Measurements from ENCODE around the gene NCAPG2.

Gene NCAPG2

DNA sequence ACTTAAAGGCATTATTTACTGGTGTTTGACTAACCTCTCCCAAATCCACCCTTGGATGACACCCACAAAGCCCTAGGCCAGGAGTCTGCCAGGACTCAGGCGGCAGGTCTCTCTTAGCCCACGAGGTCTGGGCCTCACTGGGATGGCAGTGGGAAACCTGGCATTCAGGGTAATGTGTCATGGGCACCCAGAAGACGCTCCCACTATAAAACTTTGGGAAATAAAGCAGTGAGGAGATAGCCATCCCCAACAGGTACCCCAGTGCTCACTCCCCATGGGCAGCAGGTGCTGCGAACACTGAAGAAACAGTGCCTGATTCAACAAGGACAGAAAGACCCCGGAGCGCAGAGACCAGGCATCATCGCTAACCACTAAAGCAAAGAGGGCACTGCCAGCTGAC is 102.6 kb downstream of the NCAPG2 start:
- DNase-seq (ENCODE audit: low read depth): no peak

DNA sequence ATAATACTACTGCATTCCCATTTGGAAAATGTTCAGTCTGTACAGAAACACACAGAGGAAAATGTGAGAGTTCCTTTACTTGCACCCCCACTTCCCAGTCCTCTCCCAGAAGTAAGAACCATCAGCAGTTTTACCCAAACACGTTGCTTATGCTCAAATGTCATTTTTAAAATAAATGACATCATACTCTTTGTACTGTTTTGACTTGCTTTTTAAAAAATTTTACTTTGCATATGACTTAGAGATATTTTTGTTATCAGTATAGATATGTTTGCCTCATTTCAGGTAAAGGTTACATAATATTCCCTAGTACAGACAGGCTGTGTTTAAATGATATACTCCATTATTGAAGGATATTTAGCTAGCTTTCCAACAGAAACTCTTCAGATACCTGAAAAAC is 103.5 kb downstream of the NCAPG2 start:
- no peak for DNase-seq (ENCODE audit: low read depth)

- DNase-seq (ENCODE audit: low read depth): no peak
Measured at GRCh38 chr7:158596745-158597144, 107.9 kb downstream of the NCAPG2 start.

GRCh38 chr7:158596309-158596708 is 108.3 kb downstream of the NCAPG2 start:
- DNase-seq (ENCODE audit: low read depth): no peak

- DNase-seq (ENCODE audit: low read depth): no peak
Measured at GRCh38 chr7:158595068-158595467, 109.5 kb downstream of the NCAPG2 start.

GRCh38 chr7:158592541-158592940 is 112.1 kb downstream of the NCAPG2 start:
- no peak for DNase-seq (ENCODE audit: low read depth)

DNA sequence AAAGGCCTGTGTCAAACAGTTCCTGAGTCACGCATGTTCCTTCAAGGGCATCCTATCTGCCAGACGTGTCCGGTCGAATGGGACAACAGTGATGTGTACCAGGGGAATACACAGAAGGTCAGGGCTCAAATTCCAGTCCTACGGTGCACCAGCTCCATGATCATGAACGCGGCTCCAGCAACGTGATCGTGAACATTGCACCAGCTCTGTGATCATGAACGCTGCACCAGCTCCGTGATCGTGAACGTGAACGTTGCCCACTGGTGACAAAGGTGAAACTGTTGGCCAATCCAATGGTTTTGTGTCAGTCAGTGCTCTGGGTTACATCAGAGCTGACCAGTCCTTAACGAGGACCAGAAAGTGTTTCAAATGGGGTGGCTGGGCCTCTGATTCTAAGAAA is 112.7 kb downstream of the NCAPG2 start:
- no peak for DNase-seq (ENCODE audit: low read depth)

- no peak for DNase-seq (ENCODE audit: low read depth)
Measured at GRCh38 chr7:158590181-158590530, 114.4 kb downstream of the NCAPG2 start.

DNA sequence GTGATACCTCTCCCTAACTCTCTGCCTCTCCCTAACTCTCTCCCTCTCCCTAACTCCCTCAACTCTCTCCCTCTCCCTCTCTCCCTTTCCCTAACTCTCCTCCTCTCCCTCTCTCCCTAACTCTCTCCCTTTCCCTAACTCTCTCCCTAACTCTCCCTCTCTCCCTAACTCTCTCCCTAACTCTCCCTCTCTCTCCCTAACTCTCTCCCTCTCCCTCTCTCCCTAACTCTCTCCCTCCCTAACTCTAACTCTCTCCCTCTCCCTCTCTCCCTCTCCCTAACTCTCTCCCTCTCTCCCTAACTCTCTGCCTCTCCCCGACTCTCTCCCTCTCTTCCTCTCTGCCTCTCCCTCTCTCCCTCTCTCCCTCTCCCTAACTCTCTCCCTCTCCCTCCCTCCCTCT is 115.0 kb downstream of the NCAPG2 start:
- DNase-seq (ENCODE audit: low read depth): no peak

DNA sequence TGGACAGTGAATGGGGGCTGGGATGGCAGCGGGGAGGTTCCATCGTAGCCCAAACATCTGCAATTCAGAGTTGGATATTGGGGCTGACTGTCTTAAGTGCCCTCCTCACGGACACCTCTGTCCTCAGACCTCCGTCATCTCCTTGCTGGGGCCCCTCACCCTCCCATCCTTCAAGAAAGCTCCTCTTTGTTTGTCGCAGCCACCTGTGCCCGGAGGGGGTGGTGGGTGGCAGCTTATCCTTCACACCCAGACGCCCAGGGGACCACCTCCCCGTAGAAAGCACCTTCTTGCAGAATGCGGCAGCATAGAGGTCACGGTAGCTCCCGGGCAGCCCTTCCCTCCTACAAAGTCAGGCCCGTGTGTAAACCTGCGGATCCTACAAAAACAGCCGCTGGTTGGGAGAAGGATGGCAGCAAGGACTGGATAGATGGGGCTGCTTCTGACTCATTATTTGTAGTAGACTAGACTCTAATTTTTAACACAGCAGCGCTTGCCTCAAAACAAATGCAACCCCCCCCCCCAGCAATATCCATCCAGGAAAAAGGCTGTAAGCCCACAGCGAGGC is 115.6 kb downstream of the NCAPG2 start:
- no peak for DNase-seq (ENCODE audit: low read depth)

- DNase-seq (ENCODE audit: low read depth): no peak
Measured at GRCh38 chr7:158588085-158588877, 116.3 kb downstream of the NCAPG2 start.

DNA sequence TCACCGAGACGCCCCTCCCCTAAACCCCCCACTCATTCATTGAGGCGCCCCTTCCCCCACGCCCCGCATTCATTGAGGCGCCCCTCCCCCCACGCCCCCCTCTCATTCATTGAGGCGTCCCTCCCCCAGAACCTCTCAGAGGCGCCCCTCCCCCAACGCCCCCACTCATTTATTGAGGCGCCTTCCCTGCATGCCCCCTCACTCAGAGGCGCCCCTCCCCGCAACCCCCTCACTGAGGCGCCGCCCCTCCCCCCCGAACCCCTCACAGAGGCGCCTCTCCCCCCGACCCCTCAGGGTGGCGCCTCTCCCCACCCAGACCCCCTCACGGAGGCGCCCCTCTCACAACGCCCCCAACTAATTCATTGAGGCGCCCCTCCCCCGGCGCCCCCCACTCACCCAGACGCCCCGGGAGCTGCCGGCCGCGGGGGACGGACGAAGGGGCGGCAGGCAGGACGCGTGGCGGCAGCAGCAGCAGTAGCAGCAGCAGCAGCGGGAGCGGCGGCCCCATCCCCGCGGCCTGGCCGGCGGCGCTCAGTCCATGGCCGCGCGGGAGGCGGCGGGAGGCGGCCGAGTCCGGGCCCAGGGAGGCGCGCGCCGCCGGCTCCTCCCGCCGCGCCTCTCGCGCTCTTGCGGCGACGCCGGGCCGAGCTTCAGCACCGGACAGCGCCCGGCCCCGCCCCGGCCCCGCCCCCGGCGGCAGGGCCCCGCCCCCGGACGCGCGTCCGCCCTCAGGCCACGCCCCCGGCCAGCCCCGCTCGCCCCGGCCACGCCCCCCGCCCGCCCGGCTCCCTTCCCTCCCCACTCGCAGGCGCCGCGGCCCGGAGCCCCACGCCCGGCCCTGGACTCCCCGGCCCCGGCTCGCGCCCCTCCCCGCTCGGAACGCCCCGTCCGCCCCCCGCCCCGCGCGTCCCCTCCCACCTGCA is 117.2 kb downstream of the NCAPG2 start, which contains the start of gene PTPRN2:
TSS of gene PTPRN2 (minus strand) at position 662 of the 923 bp plus-strand sequence.
- peak; percentile 67 for DNase-seq (ENCODE audit: low read depth)

- DNase-seq (ENCODE audit: low read depth): no peak
Measured at GRCh38 chr7:158586499-158587161, 118.0 kb downstream of the NCAPG2 start.

GRCh38 chr7:158585721-158586498 is 118.7 kb downstream of the NCAPG2 start:
- DNase-seq (ENCODE audit: low read depth): no peak

- DNase-seq (ENCODE audit: low read depth): no peak
Measured at GRCh38 chr7:158584407-158584806, 120.2 kb downstream of the NCAPG2 start.

DNA sequence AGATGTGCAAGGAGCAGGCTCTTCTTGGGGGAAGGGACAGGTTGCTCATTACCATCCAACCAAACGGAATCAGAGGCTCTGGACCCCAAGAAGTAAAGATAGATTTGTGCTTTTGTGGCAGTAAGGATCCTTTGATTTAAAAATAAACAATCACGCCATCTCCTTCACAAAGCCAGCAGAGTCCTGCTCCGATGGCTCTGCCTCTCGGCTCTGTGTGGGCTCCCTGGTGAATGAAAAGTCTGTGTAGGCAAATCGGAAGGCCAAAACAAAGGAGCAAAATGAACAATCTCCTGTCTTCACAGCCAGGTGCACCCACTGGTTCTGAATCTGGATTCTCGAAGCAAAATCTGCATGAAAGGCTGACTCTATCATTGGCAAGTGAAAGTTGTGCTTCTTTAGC is 120.8 kb downstream of the NCAPG2 start:
- DNase-seq (ENCODE audit: low read depth): no peak

- no peak for DNase-seq (ENCODE audit: low read depth)
Measured at GRCh38 chr7:158583143-158583542, 121.5 kb downstream of the NCAPG2 start.

DNA sequence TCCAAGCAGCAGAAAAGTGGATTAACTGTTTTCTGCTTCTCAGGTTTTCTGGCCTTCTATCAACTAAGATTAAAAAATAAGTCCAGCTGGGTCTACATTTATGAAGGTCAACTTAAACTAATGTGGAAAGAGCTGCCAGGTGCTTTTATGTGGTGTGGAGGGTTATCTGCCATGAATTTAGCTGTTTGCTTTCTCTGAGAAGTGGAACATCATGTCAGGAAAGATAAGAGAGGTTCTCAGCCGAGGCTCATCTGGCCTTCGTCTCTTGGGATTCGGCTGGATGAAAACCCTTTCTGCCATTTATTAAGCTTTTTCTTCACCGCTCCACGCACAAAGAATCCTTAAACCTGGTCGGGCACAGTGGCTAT is 122.5 kb downstream of the NCAPG2 start:
- no peak for DNase-seq (ENCODE audit: low read depth)

GRCh38 chr7:158581440-158582088 is 123.0 kb downstream of the NCAPG2 start:
- no peak for DNase-seq (ENCODE audit: low read depth)
